GM06990 (cell line): ENCODE results near the gene SPIB.

Source experiments
- DNase-seq: peaks from one replicate; pipeline ENCODE4 v3.0.0-alpha.2; 2011; ENCODE audit not compliant: insufficient read length; ENCODE audit errors: extremely low read depth
- H3K27me3 ChIP-seq: replicated peaks from 2 replicates; pipeline ENCODE4 v1.6.0; 2011; ENCODE audit warnings: low read length; ENCODE audit not compliant: control insufficient read depth, insufficient read depth
- H3K36me3 ChIP-seq: 2 replicates; pipeline ENCODE4 v1.5.1; 2011; ENCODE audit warnings: low read length; ENCODE audit not compliant: control insufficient read depth, insufficient read depth
- H3K4me3 ChIP-seq: replicated peaks from 2 replicates; pipeline ENCODE4 v1.5.1; 2011; ENCODE audit warnings: low read depth, mild to moderate bottlenecking, control low read depth, low read length
- TF ChIP-seq, protein P1 (sequence below): IDR thresholded peaks from 2 replicates; pipeline ENCODE4 v1.5.1; 2011; ENCODE audit warnings: low read length, control low read depth, mild to moderate bottlenecking, inconsistent platforms; ENCODE audit not compliant: insufficient read depth, poor library complexity, severe bottlenecking

Gene SPIB

DNA sequence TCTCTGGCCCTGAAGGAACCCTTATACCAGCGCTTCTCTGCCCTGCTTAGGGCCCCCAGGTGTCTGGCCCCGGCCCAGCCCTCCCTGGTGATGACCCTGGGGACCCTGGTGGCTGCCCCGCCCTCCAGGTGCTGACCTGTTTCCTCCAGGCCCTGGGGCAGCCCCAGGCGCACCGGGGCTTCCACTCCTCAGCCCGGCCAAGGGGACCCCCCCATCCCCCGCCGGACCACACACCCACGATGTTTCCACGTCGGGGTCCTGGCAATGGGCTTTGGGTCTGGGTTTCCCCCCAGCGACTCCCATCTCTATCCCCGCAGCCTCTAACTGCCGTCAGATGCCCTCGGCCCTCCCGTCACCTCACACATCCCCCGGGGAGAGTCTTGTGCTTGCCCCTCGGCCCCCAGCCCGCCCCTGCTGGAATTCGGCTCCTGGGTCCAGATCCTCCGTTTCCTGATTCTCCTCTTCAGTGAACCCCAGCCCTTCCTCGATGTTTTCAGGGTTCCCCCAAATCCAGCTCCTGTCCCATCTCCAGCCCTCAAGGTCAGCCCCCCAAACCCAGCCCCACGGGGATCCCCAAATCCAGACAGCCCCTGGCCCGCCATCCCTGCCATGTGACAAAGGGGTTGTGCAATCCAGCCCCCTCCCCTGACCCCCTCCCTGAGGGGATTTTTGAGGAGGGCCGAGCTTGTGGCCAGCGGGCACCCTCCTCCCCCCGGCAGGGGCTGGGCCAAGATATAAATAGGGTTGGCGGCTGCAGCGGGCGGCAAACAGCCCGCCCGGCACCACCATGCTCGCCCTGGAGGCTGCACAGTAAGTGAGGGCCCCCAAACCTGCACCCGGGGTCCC is at the start of gene SPIB:
TSS of gene SPIB (plus strand) at position 763 of the 846 bp plus-strand sequence. CDS start at position 788, 25 bp downstream.
- DNase-seq, result peak; percentile 81
- Histone ChIP-seq H3K36me3 (peaks cover 5% of the 10 kb centered on the region), H3K27me3 (no peaks in the 10 kb centered on the region), H3K4me3 (peak within 1 kb of the TSS; percentile 71)
- TF ChIP-seq, protein P1, sequence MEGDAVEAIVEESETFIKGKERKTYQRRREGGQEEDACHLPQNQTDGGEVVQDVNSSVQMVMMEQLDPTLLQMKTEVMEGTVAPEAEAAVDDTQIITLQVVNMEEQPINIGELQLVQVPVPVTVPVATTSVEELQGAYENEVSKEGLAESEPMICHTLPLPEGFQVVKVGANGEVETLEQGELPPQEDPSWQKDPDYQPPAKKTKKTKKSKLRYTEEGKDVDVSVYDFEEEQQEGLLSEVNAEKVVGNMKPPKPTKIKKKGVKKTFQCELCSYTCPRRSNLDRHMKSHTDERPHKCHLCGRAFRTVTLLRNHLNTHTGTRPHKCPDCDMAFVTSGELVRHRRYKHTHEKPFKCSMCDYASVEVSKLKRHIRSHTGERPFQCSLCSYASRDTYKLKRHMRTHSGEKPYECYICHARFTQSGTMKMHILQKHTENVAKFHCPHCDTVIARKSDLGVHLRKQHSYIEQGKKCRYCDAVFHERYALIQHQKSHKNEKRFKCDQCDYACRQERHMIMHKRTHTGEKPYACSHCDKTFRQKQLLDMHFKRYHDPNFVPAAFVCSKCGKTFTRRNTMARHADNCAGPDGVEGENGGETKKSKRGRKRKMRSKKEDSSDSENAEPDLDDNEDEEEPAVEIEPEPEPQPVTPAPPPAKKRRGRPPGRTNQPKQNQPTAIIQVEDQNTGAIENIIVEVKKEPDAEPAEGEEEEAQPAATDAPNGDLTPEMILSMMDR, result no peak

- no peaks in the 10 kb centered on the region for H3K36me3 ChIP-seq
- DNase-seq, result no peak
- no peak overlapping the region for H3K4me3 ChIP-seq
- H3K27me3 ChIP-seq, result no peaks in the 10 kb centered on the region
- TF ChIP-seq, protein P1, result no peak
Measured at GRCh38 chr19:50371914-50372475, 46.7 kb upstream of the SPIB start.

GRCh38 chr19:50376166-50377050 is 42.3 kb upstream of the SPIB start, which contains the start of gene NR1H2:
NR1H2 (plus strand) TSS chr19:50376457; CDS start chr19:50377606, 1,149 bp downstream.
- DNase-seq, result peak; percentile 94
- Histone ChIP-seq H3K27me3 (no peaks in the 10 kb centered on the region), H3K4me3 (peak within 1 kb of the TSS; percentile 90), H3K36me3 (peaks cover 31% of the 10 kb centered on the region)
- TF ChIP-seq, protein P1, result no peak

- Histone ChIP-seq H3K4me3 (peak overlapping the region; percentile 90), H3K36me3 (peaks cover 31% of the 10 kb centered on the region), H3K27me3 (no peaks in the 10 kb centered on the region)
- no peak for DNase-seq
- TF ChIP-seq, protein P1, result no peak
Measured at GRCh38 chr19:50377051-50377461, 41.7 kb upstream of the SPIB start.

DNA sequence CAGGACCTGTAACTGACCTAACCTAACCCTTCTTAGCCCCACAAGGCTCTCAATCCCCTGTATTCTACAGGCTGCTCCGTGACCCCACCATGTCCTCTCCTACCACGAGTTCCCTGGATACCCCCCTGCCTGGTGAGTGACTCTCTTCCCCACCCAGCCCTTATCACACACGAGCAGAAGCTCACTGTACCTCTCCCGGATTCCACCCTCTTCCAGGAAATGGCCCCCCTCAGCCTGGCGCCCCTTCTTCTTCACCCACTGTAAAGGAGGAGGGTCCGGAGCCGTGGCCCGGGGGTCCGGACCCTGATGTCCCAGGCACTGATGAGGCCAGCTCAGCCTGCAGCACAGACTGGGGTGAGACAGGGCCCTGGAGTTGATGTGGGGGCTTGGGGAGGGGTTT is 41.2 kb upstream of the SPIB start:
- no peaks in the 10 kb centered on the region for H3K27me3 ChIP-seq
- no peak overlapping the region for H3K4me3 ChIP-seq
- no peak for DNase-seq
- TF ChIP-seq, protein P1, result no peak
- H3K36me3 ChIP-seq, result peaks cover 32% of the 10 kb centered on the region
